ENCODE data around the gene SKOR1. TPM values are rescaled to one million over a fixed set of nuclear protein-coding genes. Genes with fewer than 3 reads are reported as not detected.

SKOR1 gene
- total and polyA plus RNA-seq, 2 of the 4 experiments (the other 2 are of a cell fraction): 0.03 TPM; not detected in 1

GRCh38 chr15:67803996-67804843, 21.1 kb upstream of the SKOR1 start:
- Histone ChIP-seq H3K36me3 (ENCODE audit: control insufficient read depth, insufficient read depth, low read length) (peaks cover 2% of the 10 kb centered on the region; the same call in 1 of the 2 replicates), H3K79me1 (ENCODE audit: low read depth in 1 of 2, low read length in 2 of 2) (no peaks in the 10 kb centered on the region; a peak in 1 of 4 replicates), H2BK15ac (ENCODE audit: low read depth, low read length) (no peak overlapping the region), H2AK5ac (ENCODE audit: low read depth, low read length) (no peak overlapping the region), H3K18ac (ENCODE audit: low read depth, low read length) (no peak overlapping the region), H3K14ac (replicated peaks; ENCODE audit: low read depth, low read length) (no peak overlapping the region), H4K5ac (ENCODE audit: low read depth, low read length) (no peak overlapping the region), H4K20me1 (ENCODE audit: insufficient read depth, low read length) (0 out of 2 replicates have a peak, but pooled peaks cover 7% of the 10 kb centered on the region), H4K91ac (ENCODE audit: insufficient read depth, low read depth, low read length) (no peak overlapping the region), H3K9me3 (ENCODE audit: control insufficient read depth, insufficient read depth, low read length) (no peaks in the 10 kb centered on the region), H2AFZ (replicated peaks; ENCODE audit: low read length, poor library complexity) (no peak overlapping the region), H3K23ac (ENCODE audit: low read depth, low read length) (no peak overlapping the region), H3K4me3 (ENCODE audit: insufficient read depth, low read depth, low read length) (no peak overlapping the region), H3K4ac (ENCODE audit: low read depth, low read length) (no peak overlapping the region), H3K27me3 (ENCODE audit: control insufficient read depth, insufficient read depth, low read length) (no peaks in the 10 kb centered on the region), H2BK5ac (ENCODE audit: low read depth, low read length, poor library complexity, severe bottlenecking) (no peak overlapping the region), H4K8ac (ENCODE audit: low read depth in 2 of 2, low read length in 2 of 2) (no peak overlapping the region), H2BK120ac (ENCODE audit: low read depth, low read length) (no peak overlapping the region), H3K9me1 (ENCODE audit: insufficient read depth, low read length) (peaks cover 5% of the 10 kb centered on the region; the same call in 1 of the 2 replicates), H3K4me2 (ENCODE audit: low read depth, low read length) (no peak overlapping the region), H3K27ac (ENCODE audit: insufficient read depth, low read length) (no peak overlapping the region), H3K9ac (ENCODE audit: low read depth, low read length) (no peak overlapping the region), H2AK9ac (replicated peaks; ENCODE audit: low read depth, low read length, poor library complexity) (no peak overlapping the region), H3K4me1 (ENCODE audit: control insufficient read depth, insufficient read depth, low read length) (no peaks in the 10 kb centered on the region), H3K56ac (ENCODE audit: extremely low read depth, insufficient read depth, low read length) (no peak overlapping the region), H2BK20ac (ENCODE audit: low read depth, low read length) (no peak overlapping the region)
- DNase-seq (no peak), ATAC-seq (ENCODE audit: low read depth) (no peak)
- dilution Hi-C loops (cut with HindIII; ENCODE audit: low sequenced_read_pairs, unreplicated experiment) (no loop called here), intact Hi-C loops (cut with micrococcal nuclease) (no loop called here), in situ Hi-C loops (cut with MboI; ENCODE audit: low sequenced_read_pairs) (no loop called here)
- WGBS, 2 experiments (ENCODE audit: extremely low coverage in 2 of 2, insufficient read length in 1 of 2): 84% methylated on average over 10 of the region's 27 CpGs; no CpG with 5 or more reads in 1 of the 2 experiments
- BruUV-seq (replicated peaks): no TSS peak
- TF ChIP-seq SMC3 (IDR thresholded peaks at IDR 0.05; ENCODE audit: low read depth, low read length) (no peak), RFX5 (IDR thresholded peaks at IDR 0.05; ENCODE audit: low read depth, low read length) (no peak), USF2 (IDR thresholded peaks at IDR 0.05; ENCODE audit: low read depth, low read length) (no peak), CEBPB (IDR thresholded peaks at IDR 0.05; ENCODE audit: low read depth, low read length) (no peak), RCOR1 (IDR thresholded peaks at IDR 0.05; ENCODE audit: insufficient replicate concordance, low read length) (no peak), NFE2L2 (IDR thresholded peaks at IDR 0.05; ENCODE audit: low read depth, low read length) (no peak), CHD1 (IDR thresholded peaks at IDR 0.05; ENCODE audit: low read depth, low read length) (no peak), POLR2A (IDR thresholded peaks at IDR 0.05; ENCODE audit: low read depth, low read length) (no peak), RAD21 (IDR thresholded peaks at IDR 0.05; ENCODE audit: low read length) (no peak), MAFK (IDR thresholded peaks at IDR 0.05; ENCODE audit: low read depth, low read length) (no peak), MAZ (IDR thresholded peaks at IDR 0.05; ENCODE audit: borderline replicate concordance, low read depth, low read length) (no peak), CTCF (conservative IDR thresholded peaks at IDR 0.05; ENCODE audit: low read depth, low read length) (no peak), BHLHE40 (IDR thresholded peaks at IDR 0.05; ENCODE audit: low read depth, low read length) (no peak)
- CTCF ChIA-PET: no interaction called here
- POLR2A ChIA-PET (ENCODE audit: unreplicated experiment): no interaction called here
